Upper lobe of right lung (tissue), 1 donor: ENCODE measurements around the gene STEAP3. TPM values are rescaled to one million over a fixed set of nuclear protein-coding genes. Genes with fewer than 3 reads are reported as not detected.

Experiments
- ATAC-seq: fragments of 200-7000 bp; cut with Tn5 transposase; one replicate; pipeline ENCODE4 v1.9.1; 2020; ENCODE audit warnings: mild to moderate bottlenecking, moderate library complexity
- DNase-seq: peaks from one replicate; pipeline ENCODE4 v3.0.0-alpha.2; 2020
- H3K27ac ChIP-seq: fragments of 200-600 bp; one replicate; pipeline ENCODE4 v1.8.0; 2022
- H3K27me3 ChIP-seq: fragments of 200-600 bp; one replicate; pipeline ENCODE4 v1.8.0; 2022; ENCODE audit warnings: mild to moderate bottlenecking
- H3K36me3 ChIP-seq: fragments of 200-600 bp; one replicate; pipeline ENCODE4 v1.8.0; 2022
- H3K4me1 ChIP-seq: fragments of 200-600 bp; one replicate; pipeline ENCODE4 v1.8.0; 2022
- H3K4me3 ChIP-seq: fragments of 200-600 bp; one replicate; pipeline ENCODE4 v1.8.0; 2022; ENCODE audit warnings: mild to moderate bottlenecking
- H3K9me3 ChIP-seq: fragments of 200-600 bp; one replicate; pipeline ENCODE4 v1.8.0; 2022
- intact Hi-C: fragments of 100-400 bp; cut with DNase I; formaldehyde crosslinking; loops from one replicate; pipeline ENCODE4 v1.11.0; 2022
- long read RNA-seq: library from polyadenylated mRNA; unstranded; transcript quantifications from one replicate; pipeline ENCODE4 v2.0.0, GENCODE V29; 2021
- total RNA-seq: library from RNA; stranded (reverse); fragmentation: NEBNext Ultra II Directional; extraction: Animal tissue kit (Norgen Biotek cat#: 25700); gene quantifications from one replicate; pipeline ENCODE4 v1.2.1, GENCODE V29; 2021
- TF ChIP-seq, protein P1 (sequence below): fragments of 200-600 bp; IDR thresholded peaks from one replicate; pipeline ENCODE4 v1.8.0; 2022; ENCODE audit warnings: antibody characterized with exemption
- donor health status: DM: no; HTN: yes; CAD: no; lungs with severe emphysema.

The STEAP3 gene, protein sequence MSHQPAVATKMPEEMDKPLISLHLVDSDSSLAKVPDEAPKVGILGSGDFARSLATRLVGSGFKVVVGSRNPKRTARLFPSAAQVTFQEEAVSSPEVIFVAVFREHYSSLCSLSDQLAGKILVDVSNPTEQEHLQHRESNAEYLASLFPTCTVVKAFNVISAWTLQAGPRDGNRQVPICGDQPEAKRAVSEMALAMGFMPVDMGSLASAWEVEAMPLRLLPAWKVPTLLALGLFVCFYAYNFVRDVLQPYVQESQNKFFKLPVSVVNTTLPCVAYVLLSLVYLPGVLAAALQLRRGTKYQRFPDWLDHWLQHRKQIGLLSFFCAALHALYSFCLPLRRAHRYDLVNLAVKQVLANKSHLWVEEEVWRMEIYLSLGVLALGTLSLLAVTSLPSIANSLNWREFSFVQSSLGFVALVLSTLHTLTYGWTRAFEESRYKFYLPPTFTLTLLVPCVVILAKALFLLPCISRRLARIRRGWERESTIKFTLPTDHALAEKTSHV
- 14.1 TPM for total RNA-seq
- long read RNA-seq, full-length matches to known transcripts: 13 of 33 reads
- long read RNA-seq, partial matches to known transcripts: 11 of 33 reads
- long read RNA-seq, other reads (novel, unspliced or antisense): 9 of 33 reads

DNA sequence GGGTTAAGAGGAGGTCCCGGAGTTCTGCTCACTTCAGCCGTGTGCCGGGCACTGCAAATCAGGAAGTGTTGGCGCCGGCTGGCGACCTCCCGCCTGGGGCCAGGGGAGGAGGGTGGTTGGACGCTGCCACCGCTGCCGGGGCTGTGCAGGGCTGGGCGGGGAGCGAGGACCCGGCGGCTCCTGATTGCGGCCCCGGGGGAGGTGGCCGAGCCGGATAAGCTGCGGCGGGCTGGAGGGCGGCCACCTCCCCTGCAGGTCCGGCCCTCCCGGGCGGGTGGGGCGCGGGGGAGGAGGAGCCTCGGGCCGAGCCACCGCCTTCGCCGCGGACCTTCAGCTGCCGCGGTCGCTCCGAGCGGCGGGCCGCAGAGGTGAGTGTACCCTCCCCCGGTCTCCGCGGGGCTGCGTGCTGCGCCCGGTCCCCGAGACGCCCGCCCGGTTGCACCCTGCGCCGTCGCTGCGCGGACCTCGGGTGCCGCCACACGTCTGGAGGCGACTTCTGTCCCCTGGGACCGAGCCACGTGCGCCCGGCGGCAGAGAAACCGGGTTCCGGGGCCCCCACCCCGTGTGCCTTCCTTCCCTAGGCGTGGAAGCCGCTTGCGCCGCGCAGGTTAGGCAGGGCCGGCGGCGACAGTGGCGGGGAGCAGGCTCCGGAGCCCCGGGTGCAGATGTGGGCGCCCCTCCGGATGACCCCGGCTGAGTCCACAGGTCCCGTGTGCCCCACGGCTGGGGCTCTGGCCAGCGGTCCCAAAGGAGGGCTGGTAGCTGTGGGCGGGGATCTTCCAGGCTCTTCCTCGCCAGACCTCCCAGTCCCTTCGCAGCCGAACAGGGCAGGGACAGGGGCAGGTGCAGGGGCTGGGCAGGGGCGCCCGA lies at the start of gene STEAP3:
STEAP3 (plus strand) TSS at position 314 of the 870 bp plus-strand sequence. CDS start 7,179 bp downstream, outside the sequence.
- Histone ChIP-seq H3K4me1 (peaks cover 21% of the 10 kb centered on the region), H3K27me3 (peaks cover 6% of the 10 kb centered on the region), H3K36me3 (no peaks in the 10 kb centered on the region), H3K27ac (peak within 1 kb of the TSS; percentile 55), H3K9me3 (no peaks in the 10 kb centered on the region), H3K4me3 (peak within 1 kb of the TSS; percentile 65)
- DNase-seq (peak; percentile 87), ATAC-seq (peak; percentile 89)
- intact Hi-C loops: no loop called here
- TF ChIP-seq, protein P1, sequence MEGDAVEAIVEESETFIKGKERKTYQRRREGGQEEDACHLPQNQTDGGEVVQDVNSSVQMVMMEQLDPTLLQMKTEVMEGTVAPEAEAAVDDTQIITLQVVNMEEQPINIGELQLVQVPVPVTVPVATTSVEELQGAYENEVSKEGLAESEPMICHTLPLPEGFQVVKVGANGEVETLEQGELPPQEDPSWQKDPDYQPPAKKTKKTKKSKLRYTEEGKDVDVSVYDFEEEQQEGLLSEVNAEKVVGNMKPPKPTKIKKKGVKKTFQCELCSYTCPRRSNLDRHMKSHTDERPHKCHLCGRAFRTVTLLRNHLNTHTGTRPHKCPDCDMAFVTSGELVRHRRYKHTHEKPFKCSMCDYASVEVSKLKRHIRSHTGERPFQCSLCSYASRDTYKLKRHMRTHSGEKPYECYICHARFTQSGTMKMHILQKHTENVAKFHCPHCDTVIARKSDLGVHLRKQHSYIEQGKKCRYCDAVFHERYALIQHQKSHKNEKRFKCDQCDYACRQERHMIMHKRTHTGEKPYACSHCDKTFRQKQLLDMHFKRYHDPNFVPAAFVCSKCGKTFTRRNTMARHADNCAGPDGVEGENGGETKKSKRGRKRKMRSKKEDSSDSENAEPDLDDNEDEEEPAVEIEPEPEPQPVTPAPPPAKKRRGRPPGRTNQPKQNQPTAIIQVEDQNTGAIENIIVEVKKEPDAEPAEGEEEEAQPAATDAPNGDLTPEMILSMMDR: no peak

DNA sequence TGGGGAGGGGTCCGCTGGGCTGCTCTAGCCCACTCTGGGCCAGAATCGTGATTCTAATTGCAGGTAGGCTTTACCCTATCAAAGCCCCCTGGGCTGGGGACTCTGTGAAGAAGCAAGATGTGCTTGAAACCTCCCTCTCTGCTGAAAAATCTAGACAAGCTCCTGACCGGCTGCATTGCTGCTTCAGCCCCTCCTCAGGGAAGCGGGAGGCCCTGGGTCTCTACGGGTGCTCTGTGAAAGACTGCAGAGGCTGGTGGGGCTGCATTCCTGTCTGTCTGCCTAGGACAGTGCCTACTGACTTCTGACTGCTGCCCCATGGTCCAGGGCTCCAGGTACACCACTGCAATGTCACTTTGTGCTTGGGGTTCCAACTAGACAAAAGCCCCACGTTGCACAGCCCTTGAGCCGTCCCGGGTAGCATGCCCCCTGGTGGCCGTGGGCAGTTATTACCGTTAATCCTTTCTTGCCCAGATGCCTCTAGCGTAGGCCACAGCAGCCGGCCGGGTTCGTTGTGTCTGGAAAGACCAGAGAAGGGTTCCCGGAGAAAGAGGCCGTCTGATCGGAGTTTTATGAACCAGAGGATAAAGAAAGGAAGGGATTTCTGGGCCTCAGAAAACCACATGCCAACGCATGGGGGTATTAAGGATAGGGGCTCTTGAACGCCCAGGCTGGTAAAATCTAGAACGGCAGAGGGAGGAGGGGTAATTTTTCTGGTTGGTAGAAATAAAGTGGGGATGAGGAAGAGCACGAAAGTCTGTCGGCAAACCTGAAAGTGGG lies 49.2 kb upstream of the STEAP3 start:
- intact Hi-C loops: loop anchor here (10.0 kb wide), 1 partner anchor 290 kb away; no protein-coding TSS in a partner anchor

DNA sequence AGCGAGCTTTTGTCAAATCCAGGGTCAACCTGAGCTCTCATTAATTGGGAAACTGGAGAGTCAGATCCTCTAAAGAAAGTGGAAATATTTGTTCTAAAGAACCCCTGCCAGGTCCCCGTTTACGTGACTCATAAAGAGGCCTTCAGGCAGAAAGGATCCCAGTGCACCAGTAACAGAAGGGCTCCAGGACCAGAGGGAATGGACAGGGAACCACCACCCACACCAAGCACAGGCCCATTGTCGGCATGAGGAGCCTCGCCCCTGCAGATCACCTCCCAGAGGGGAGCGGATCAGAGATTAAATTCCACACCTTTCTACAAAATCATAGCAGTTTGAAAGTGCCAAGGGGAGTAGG lies 48.7 kb upstream of the STEAP3 start:
- H3K27me3 ChIP-seq: no peaks in the 10 kb centered on the region
- no peak overlapping the region for H3K4me3 ChIP-seq
- no peak for DNase-seq
- intact Hi-C loops: loop anchor here (10.0 kb wide), 1 partner anchor 290 kb away; no protein-coding TSS in a partner anchor
- no peaks in the 10 kb centered on the region for H3K4me1 ChIP-seq
- no peak for ATAC-seq
- TF ChIP-seq, protein P1: no peak
- H3K9me3 ChIP-seq: no peaks in the 10 kb centered on the region
- H3K27ac ChIP-seq: no peak overlapping the region
- H3K36me3 ChIP-seq: no peaks in the 10 kb centered on the region

More for the DNA sequence above, 49.2 kb upstream of the STEAP3 start:
- no peak overlapping the region for H3K27ac ChIP-seq
- H3K4me1 ChIP-seq: no peaks in the 10 kb centered on the region
- H3K36me3 ChIP-seq: no peaks in the 10 kb centered on the region
- H3K4me3 ChIP-seq: no peak overlapping the region
- H3K27me3 ChIP-seq: no peaks in the 10 kb centered on the region
- no peaks in the 10 kb centered on the region for H3K9me3 ChIP-seq
- peak; percentile 75 for DNase-seq
- ATAC-seq: peak; percentile 79
- TF ChIP-seq, protein P1: peak; percentile 72

DNA sequence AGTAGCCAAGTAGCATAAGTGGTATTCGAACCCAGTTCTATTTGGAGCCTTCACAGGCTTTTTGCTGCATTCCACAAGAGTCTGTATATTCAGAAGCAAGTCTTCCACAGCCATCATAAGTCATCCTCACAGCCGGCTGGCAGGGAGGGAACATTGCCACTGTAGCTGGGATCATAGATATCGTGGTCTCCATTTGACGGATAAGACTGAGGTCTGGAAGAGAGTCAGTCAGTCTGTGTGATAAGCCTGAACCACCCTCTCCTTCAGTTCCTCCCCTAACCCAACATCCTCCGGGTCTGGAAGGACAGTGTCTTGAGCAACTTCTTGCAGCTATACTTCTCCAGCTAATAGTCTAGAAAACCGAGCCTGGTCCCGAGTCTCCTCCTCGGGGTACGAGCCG lies 48.1 kb upstream of the STEAP3 start:
- Histone ChIP-seq H3K4me1 (no peaks in the 10 kb centered on the region), H3K36me3 (no peaks in the 10 kb centered on the region), H3K27me3 (no peaks in the 10 kb centered on the region), H3K4me3 (no peak overlapping the region), H3K9me3 (no peaks in the 10 kb centered on the region), H3K27ac (no peak overlapping the region)
- intact Hi-C loops: loop anchor here (10.0 kb wide), 1 partner anchor 291 kb away; no protein-coding TSS in a partner anchor
- ATAC-seq (no peak), DNase-seq (no peak)
- TF ChIP-seq, protein P1: no peak
